ENCODE data around the gene COL28A1.
A peak's percentile ranks its signal among the peaks of the same experiment; 100 is the strongest.
"Not testable (repeated sequence)": the region's sequence is repeated elsewhere in the genome, so short reads cannot be mapped to it uniquely, and the experiment has no call there.

The COL28A1 gene

DNA sequence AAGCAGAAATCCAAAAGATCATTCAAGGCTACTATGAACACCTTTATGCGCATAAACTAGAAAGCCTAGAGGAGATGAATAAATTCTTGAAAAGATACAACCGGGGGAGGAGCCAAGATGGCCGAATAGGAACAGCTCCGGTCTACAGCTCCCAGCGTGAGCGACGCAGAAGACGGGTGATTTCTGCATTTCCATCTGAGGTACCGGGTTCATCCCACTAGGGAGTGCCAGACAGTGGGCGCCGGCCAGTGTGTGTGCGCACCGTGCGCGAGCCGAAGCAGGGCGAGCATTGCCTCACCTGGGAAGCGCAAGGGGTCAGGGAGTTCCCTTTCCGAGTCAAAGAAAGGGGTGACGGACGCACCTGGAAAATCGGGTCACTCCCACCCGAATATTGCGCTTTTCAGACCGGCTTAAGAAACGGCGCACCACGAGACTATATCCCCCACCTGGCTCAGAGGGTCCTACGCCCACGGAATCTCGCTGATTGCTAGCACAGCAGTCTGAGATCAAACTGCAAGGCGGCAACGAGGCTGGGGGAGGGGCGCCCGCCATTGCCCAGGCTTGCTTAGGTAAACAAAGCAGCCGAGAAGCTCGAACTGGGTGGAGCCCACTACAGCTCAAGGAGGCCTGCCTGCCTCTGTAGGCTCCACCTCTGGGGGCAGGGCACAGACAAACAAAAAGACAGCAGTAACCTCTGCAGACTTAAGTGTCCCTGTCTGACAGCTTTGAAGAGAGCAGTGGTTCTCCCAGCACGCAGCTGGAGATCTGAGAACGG lies 70.5 kb downstream of the COL28A1 start:
- not testable (repeated sequence) for DNase-seq (ENCODE audit: low spot score)

GRCh38 chr7:7454000-7454399 lies 81.7 kb downstream of the COL28A1 start:
- DNase-seq (ENCODE audit: low spot score), result no peak

DNA sequence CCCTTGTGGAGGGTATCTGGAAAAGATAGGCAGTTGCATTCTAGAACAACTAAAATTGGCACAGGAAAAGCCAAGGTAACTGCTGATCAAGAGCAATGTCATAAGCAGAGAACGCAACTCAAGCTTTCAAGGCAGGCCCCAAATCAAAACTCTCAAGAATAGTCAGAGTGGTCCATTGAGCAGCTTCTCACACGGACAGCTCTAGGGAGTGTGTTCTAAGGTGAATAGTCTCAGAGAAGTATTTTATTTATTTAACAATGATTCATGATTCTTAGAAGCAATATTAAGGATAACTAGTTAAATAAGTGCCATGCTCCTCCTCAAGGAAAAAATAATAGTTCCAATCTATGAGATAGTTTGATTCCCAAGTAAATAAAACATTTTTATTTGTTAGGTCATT lies 83.0 kb downstream of the COL28A1 start:
- no peak for DNase-seq (ENCODE audit: low spot score)

- DNase-seq (ENCODE audit: low spot score), result no peak
Measured at GRCh38 chr7:7452119-7452518, 83.6 kb downstream of the COL28A1 start.

GRCh38 chr7:7449055-7449454 lies 86.6 kb downstream of the COL28A1 start:
- no peak for DNase-seq (ENCODE audit: low spot score)

GRCh38 chr7:7446616-7447015 lies 89.1 kb downstream of the COL28A1 start:
- DNase-seq (ENCODE audit: low spot score), result no peak

- DNase-seq (ENCODE audit: low spot score), result no peak
Measured at GRCh38 chr7:7443806-7444350, 91.8 kb downstream of the COL28A1 start.

DNA sequence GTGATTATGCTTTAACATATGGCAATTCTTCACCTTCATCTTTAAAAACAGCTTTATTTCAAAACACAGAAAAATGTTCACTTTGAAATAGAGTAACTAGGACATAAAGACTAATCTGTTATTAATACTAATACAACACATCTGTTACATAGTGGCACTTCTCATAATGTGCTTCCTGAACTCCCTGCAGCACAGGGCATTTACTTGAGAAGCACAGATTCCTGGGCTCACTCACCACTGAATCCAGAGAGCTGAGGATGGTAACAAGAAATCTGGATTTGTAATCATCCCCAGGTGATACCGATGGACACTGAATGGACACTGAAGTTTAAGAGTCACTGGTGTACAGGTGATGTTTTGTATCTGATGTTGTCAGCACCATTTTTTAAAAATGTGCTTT lies 96.1 kb downstream of the COL28A1 start:
- DNase-seq (ENCODE audit: low spot score), result no peak

GRCh38 chr7:7438851-7439250 lies 96.8 kb downstream of the COL28A1 start:
- peak; percentile 44 for DNase-seq (ENCODE audit: low spot score)

- DNase-seq (ENCODE audit: low spot score), result no peak
Measured at GRCh38 chr7:7435978-7436377, 99.7 kb downstream of the COL28A1 start.

DNA sequence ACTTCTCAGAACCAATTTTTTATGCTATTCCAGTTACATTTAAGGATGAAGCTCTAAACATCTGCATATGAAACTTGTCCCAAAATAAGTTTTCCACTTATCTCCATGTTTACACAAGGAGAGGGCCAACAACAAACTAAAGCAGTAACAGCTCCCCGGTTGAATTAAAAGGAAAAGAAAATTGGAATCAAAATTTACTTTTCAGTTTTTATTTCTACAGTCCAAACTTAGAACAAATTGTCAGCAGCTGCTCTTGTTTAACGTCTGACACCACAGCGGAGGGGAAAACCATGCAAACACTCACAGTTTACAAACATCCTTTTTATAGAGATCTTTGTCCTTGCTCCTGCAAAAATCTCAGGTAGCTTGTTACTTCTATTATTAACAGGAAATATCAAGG lies 101.3 kb downstream of the COL28A1 start:
- no peak for DNase-seq (ENCODE audit: low spot score)

- no peak for DNase-seq (ENCODE audit: low spot score)
Measured at GRCh38 chr7:7433811-7434210, 101.9 kb downstream of the COL28A1 start.

GRCh38 chr7:7432979-7433378 lies 102.7 kb downstream of the COL28A1 start:
- no peak for DNase-seq (ENCODE audit: low spot score)

DNA sequence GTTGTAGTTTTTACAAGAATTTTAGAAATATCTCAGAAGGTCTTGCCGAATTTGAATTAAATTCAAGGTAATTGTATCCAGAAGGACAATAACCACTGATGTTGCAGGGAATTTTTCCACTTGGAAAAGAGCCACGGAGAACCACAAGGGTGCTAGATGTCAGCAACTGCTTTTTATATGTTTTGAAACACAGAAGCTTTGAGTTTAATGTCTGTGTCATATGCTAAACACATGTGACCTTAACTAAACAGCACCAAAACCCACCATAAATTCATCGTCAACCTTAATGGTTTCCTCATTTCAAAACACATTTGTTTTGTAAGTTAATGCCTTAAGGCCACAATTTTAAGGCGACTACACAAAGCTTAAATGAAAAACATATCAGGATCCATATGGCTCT lies 106.9 kb downstream of the COL28A1 start:
- DNase-seq (ENCODE audit: low spot score), result no peak

DNA sequence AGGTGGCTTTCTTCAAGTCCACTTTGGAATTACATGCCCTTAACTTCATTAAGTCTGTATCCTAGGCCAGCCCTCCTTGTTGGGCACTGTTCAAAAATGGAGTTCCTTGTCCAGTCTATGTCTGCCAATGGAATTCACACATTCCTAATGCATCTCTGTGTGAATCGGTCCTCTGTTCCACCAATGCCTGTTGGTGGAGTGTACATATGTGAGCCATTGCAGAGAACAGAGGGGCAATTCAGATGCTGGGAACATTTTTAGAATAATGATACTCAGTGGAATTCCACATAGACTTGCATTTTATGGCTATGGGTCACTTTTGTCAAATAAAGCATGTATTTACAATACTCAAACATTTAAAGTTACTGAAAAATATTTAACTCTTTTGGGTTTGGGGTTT lies 108.3 kb downstream of the COL28A1 start:
- no peak for DNase-seq (ENCODE audit: low spot score)

GRCh38 chr7:7426676-7427075 lies 109.0 kb downstream of the COL28A1 start:
- DNase-seq (ENCODE audit: low spot score), result no peak

GRCh38 chr7:7425321-7425720 lies 110.4 kb downstream of the COL28A1 start:
- DNase-seq (ENCODE audit: low spot score), result no peak

DNA sequence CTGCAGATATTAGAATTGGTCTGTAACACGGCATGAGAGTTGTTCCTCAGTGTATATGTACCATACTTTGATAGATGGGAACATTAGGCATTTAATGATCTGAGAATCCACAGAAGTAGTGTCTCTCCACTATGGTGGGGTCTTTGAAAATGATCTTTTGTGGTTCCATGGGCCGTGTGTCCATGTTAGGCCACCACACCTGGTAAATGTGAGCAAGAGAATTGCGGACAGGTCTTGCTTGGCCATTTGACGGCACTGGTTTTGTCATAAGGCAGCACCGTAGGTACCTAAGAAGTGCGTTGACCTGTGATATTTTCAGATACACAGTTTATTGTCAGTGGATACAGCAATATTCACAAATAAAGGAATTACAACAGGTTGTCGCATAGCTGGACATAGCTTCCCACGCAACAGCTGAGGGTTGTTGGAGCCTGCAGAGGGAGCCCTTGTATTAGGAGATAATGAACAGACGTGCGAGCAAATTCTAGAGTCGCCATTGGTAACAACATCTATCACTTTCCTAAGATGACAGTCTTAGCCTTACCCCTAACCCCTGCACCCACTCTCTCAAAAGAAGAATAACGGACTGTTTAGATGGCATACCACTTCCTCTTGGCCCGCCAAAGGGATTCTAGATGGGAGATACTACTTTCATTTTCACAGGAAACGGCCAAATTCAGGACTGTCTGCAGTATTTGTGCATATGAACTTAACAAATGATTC lies 111.4 kb downstream of the COL28A1 start:
- DNase-seq (ENCODE audit: low spot score), result peak; percentile 79

DNA sequence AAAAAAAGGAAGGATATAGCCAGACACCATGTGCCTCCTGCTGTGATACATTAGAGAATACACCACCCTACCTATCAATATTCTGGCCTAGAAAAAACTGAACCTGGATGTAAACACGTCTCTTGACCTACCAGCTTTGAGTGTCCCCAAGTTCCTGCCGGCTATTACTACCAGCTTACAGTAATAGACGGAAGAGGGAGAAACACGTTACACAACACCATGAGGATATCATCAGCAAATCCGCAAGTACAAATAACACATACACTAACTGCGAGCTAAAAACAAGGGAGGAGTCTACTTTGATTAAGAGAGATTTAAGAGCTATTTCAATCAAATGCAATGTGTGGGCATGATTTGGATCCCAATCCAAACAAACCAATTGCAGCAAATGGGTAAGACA lies 113.0 kb downstream of the COL28A1 start:
- DNase-seq (ENCODE audit: low spot score), result no peak

GRCh38 chr7:7421826-7422225 lies 113.8 kb downstream of the COL28A1 start:
- DNase-seq (ENCODE audit: low spot score), result no peak

- no peak for DNase-seq (ENCODE audit: low spot score)
Measured at GRCh38 chr7:7418997-7419396, 116.7 kb downstream of the COL28A1 start.

DNA sequence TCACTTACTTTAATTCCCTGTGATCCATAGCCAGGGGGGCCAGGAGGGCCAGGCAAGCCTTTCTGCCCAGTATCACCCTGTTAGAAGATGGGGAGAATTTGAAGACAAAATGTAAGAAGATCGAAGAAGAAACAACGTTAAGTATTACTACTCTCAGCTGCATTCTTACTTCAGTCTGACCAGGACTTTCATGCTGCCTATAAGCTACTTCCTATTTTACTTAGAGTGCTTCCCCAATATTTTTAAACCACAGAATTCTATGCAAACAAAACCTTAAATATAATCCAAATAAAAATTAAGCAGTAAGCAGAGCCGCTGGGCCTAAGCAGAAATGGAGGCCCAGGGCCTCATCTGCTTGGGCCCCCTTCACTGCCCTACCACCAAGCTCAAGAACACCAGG lies 117.8 kb downstream of the COL28A1 start:
- no peak for DNase-seq (ENCODE audit: low spot score)

GRCh38 chr7:7417414-7417813 lies 118.3 kb downstream of the COL28A1 start:
- DNase-seq (ENCODE audit: low spot score), result no peak

Data from SW480 (cell line).